ENCODE data around the gene TUBGCP3. TPM values are rescaled to one million over a fixed set of nuclear protein-coding genes. Genes with fewer than 3 reads are reported as not detected.
A peak's percentile ranks its signal among the peaks of the same experiment; 100 is the strongest.

The TUBGCP3 gene
- total and polyA plus RNA-seq, 9 of the 15 experiments (the other 6 are each of a cell fraction or from before 2014, with no cell fraction given) = 3.0 to 24.8 (median 15.2) TPM

DNA sequence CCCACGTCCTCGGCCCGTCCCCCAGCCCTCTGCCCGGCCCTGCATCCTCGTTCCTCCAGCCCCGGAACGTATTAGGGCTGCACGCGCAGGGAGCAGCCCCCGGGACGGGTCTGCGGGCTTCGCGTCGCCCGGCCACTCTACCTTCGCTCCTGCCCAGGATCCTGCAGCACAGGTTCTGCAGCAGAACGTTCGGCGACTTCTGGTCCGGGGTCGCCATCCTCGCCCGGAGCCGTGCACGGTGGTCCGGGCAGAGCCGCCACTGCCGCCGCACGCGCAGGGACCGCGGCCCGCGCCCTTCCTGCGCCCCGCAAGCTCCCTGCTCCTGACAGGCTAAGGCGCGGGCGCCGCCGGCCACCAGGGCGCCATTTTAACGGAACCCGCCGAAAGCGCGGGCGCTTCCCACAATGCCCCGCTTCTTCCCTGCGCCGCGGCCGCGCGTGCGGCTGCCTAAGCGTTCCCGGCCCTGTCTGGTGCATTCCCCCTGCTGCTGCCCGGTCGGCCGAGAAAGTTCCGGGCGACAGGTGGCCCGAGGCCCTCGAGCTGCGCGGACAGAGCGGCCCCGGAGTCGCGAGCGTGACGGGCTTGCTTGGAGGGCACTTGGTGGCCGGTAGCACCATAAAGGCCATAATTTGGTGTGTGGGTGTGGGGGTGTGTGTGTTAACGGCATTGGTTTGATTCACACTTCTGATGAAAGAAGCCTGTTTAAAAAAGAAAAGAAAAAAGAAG, at the start of gene TUBGCP3 (continued):
- TF ChIP-seq PCBP2 (IDR thresholded peaks at IDR 0.05; ENCODE audit: low read depth, low read length, poor library complexity, severe bottlenecking) (no peak), ZNF668 (CRISPR knock-in tag; IDR thresholded peaks at IDR 0.05) (no peak), MAFG (tag; conservative IDR thresholded peaks at IDR 0.05) (no peak), ZNF584 (CRISPR knock-in tag; IDR thresholded peaks at IDR 0.05; ENCODE audit: low read depth) (no peak), FUS (optimal IDR thresholded peaks at IDR 0.05; ENCODE audit: low read depth, low read length) (no peak), ARHGAP35 (IDR thresholded peaks at IDR 0.05; ENCODE audit: partially characterized antibody) (no peak), MEF2A (IDR thresholded peaks at IDR 0.05; ENCODE audit: control insufficient read depth, low read depth, low read length) (no peak), ZNF830 (CRISPR knock-in tag; IDR thresholded peaks at IDR 0.05) (no peak), PYGO2 (tag; IDR thresholded peaks at IDR 0.05) (no peak), MTF1 (CRISPR knock-in tag; IDR thresholded peaks at IDR 0.05; ENCODE audit: borderline replicate concordance) (no peak), NCOR1 (IDR thresholded peaks at IDR 0.05) (no peak), ZNF589 (CRISPR knock-in tag; IDR thresholded peaks at IDR 0.05; ENCODE audit: low read depth) (0 out of 2 replicates have a peak, but pooled peaks have one; percentile 2)
- TF ChIP-seq, protein P1, sequence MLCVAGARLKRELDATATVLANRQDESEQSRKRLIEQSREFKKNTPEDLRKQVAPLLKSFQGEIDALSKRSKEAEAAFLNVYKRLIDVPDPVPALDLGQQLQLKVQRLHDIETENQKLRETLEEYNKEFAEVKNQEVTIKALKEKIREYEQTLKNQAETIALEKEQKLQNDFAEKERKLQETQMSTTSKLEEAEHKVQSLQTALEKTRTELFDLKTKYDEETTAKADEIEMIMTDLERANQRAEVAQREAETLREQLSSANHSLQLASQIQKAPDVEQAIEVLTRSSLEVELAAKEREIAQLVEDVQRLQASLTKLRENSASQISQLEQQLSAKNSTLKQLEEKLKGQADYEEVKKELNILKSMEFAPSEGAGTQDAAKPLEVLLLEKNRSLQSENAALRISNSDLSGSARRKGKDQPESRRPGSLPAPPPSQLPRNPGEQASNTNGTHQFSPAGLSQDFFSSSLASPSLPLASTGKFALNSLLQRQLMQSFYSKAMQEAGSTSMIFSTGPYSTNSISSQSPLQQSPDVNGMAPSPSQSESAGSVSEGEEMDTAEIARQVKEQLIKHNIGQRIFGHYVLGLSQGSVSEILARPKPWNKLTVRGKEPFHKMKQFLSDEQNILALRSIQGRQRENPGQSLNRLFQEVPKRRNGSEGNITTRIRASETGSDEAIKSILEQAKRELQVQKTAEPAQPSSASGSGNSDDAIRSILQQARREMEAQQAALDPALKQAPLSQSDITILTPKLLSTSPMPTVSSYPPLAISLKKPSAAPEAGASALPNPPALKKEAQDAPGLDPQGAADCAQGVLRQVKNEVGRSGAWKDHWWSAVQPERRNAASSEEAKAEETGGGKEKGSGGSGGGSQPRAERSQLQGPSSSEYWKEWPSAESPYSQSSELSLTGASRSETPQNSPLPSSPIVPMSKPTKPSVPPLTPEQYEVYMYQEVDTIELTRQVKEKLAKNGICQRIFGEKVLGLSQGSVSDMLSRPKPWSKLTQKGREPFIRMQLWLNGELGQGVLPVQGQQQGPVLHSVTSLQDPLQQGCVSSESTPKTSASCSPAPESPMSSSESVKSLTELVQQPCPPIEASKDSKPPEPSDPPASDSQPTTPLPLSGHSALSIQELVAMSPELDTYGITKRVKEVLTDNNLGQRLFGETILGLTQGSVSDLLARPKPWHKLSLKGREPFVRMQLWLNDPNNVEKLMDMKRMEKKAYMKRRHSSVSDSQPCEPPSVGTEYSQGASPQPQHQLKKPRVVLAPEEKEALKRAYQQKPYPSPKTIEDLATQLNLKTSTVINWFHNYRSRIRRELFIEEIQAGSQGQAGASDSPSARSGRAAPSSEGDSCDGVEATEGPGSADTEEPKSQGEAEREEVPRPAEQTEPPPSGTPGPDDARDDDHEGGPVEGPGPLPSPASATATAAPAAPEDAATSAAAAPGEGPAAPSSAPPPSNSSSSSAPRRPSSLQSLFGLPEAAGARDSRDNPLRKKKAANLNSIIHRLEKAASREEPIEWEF (CRISPR knock-in tag; IDR thresholded peaks at IDR 0.05) = no peak
- TF ChIP-seq, protein P2, sequence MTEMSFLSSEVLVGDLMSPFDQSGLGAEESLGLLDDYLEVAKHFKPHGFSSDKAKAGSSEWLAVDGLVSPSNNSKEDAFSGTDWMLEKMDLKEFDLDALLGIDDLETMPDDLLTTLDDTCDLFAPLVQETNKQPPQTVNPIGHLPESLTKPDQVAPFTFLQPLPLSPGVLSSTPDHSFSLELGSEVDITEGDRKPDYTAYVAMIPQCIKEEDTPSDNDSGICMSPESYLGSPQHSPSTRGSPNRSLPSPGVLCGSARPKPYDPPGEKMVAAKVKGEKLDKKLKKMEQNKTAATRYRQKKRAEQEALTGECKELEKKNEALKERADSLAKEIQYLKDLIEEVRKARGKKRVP (CRISPR knock-in tag; IDR thresholded peaks at IDR 0.05) = no peak
